Body of pancreas (tissue), 4 donors: Measurements from ENCODE around the gene CYREN. TPM values are rescaled to one million over a fixed set of nuclear protein-coding genes. Genes with fewer than 3 reads are reported as not detected.

Source experiments
- ATAC-seq: fragments of 150-250 bp; one replicate; pipeline ENCODE4 v1.9.1; 2016
- DNase-seq, 4 donors: peaks; one replicate each; pipeline ENCODE4 v3.0.0-alpha.2; 2019
- H3K27ac ChIP-seq, 4 donors: fragments of 200-600 bp; sonication (generic); 1 replicate in 3 of 4; 2 replicates in 1 of 4; pipeline versions ENCODE4 v1.5.1 to v1.6.1; 2016 to 2019; ENCODE audit warnings: mild to moderate bottlenecking in 1 of 4, mixed read lengths in 1 of 4, moderate library complexity in 1 of 4
- H3K27me3 ChIP-seq, 2 donors: fragments of 200-600 bp; sonication (generic); one replicate each; pipeline ENCODE4 v1.6.0; 2016; ENCODE audit warnings: mild to moderate bottlenecking in 1 of 2
- H3K36me3 ChIP-seq, 2 donors: fragments of 200-600 bp; sonication (generic); replicated peaks in 1 of 2; 2 replicates each; pipeline ENCODE4 v1.5.1; 2016; ENCODE audit warnings: low read depth in 2 of 2; ENCODE audit not compliant: insufficient read depth in 1 of 2
- H3K4me1 ChIP-seq: fragments of 200-600 bp; sonication (generic); one replicate; pipeline ENCODE4 v1.6.0; 2016
- H3K4me3 ChIP-seq, 2 donors: fragments of 200-600 bp; sonication (generic); 1 replicate in 1 of 2; 2 replicates in 1 of 2; pipeline ENCODE4 v1.5.1; 2016 to 2019
- H3K9me3 ChIP-seq, 3 donors: fragments of 200-600 bp; sonication (generic); 1 replicate in 2 of 3; 2 replicates in 1 of 3; pipeline ENCODE4 v1.5.1; 2016
- CTCF ChIP-seq, 7 experiments: fragments of 450-650 bp in 4 of 7; fragments of 200-600 bp in 3 of 7; sonication (generic) in 3 of 7; IDR thresholded peaks; one replicate each; pipeline ENCODE4 v1.5.1; 2016 to 2019; ENCODE audit warnings: antibody characterized with exemption in 7 of 7
- POLR2A ChIP-seq, 3 donors: fragments of 450-650 bp; IDR thresholded peaks; one replicate each; pipeline ENCODE4 v1.6.1; 2016; ENCODE audit warnings: antibody characterized with exemption in 3 of 3, mild to moderate bottlenecking in 2 of 3
- WGBS, 2 donors: methylation state at CpG; one replicate each; pipeline ENCODE4 v1.1.5; 2017; 5-methylcytosine and 5-hydroxymethylcytosine counted together
- intact Hi-C: fragments of 100-400 bp; cut with DNase I; formaldehyde crosslinking; loops from one replicate; pipeline ENCODE4 v1.15.1; 2023
- total RNA-seq, 2 donors: library from RNA; depleted of rRNA; stranded (reverse); fragments of >200 nt; gene quantifications; one replicate each; pipeline ENCODE4 v1.1.0, GENCODE V29; 2016

CYREN gene
- total RNA-seq, 2 donors from 2014 or later: 32.9 to 40.5 TPM

GRCh38 chr7:135179321-135179925, 8.9 kb upstream of the CYREN start:
- Histone ChIP-seq H3K9me3 (peaks cover 0 to 19% (median 3%) of the 10 kb centered on the region in 3 donors), H3K36me3 (peaks cover 0 to 12% of the 10 kb centered on the region in 2 donors), H3K27ac (peak overlapping the region; percentile 19 to 52 (median 38)), H3K4me3 (no peak overlapping the region), H3K27me3 (no peaks in the 10 kb centered on the region), H3K4me1 (peaks cover 19% of the 10 kb centered on the region)
- DNase-seq: peak; percentile 33 to 56 (median 48)
- intact Hi-C loops: no loop called here
- 23 to 30% methylated on average over 5 to 8 of the region's 8 CpGs for WGBS, 2 donors
- ATAC-seq: peak; percentile 63
- TF ChIP-seq POLR2A (IDR thresholded peaks at IDR 0.05) (no peak), CTCF (IDR thresholded peaks at IDR 0.05) (no peak)

GRCh38 chr7:135178364-135178763, 7.9 kb upstream of the CYREN start:
- 84 to 87% methylated on average over 13 of the region's 13 CpGs for WGBS, 2 donors
- no peak for TF ChIP-seq CTCF (IDR thresholded peaks at IDR 0.05)
- no peak for TF ChIP-seq POLR2A (IDR thresholded peaks at IDR 0.05)
- Histone ChIP-seq H3K9me3 (peaks cover 0 to 19% (median 3%) of the 10 kb centered on the region in 3 donors), H3K4me1 (peaks cover 19% of the 10 kb centered on the region), H3K27me3 (no peaks in the 10 kb centered on the region), H3K27ac (peak overlapping the region in 1 of 4 donors; percentile 2), H3K4me3 (no peak overlapping the region), H3K36me3 (peaks cover 0 to 4% of the 10 kb centered on the region in 2 donors)
- DNase-seq (peak in 2 of 4 donors; percentile 6 to 22), ATAC-seq (no peak)
- intact Hi-C loops: no loop called here

- Histone ChIP-seq H3K9me3 (peaks cover 0 to 13% (median 3%) of the 10 kb centered on the region in 3 donors), H3K4me3 (no peak overlapping the region), H3K4me1 (peaks cover 19% of the 10 kb centered on the region), H3K27ac (no peak overlapping the region), H3K27me3 (no peaks in the 10 kb centered on the region), H3K36me3 (peaks cover 0 to under 1% of the 10 kb centered on the region in 2 donors)
- 93 to 96% methylated on average over 9 of the region's 9 CpGs for WGBS, 2 donors
- ATAC-seq: no peak
- TF ChIP-seq CTCF (IDR thresholded peaks at IDR 0.05) (no peak), POLR2A (IDR thresholded peaks at IDR 0.05) (no peak)
- intact Hi-C loops: no loop called here
- no peak for DNase-seq
These were observed 6.7 kb upstream of the CYREN start for GRCh38 chr7:135177028-135177696.

- H3K9me3 ChIP-seq: peaks cover 0 to 3% (median 2%) of the 10 kb centered on the region in 3 donors
- H3K36me3 ChIP-seq: no peaks in the 10 kb centered on the region
- DNase-seq (no peak), ATAC-seq (no peak)
- WGBS, 2 donors: 91 to 94% methylated on average over 6 of the region's 6 CpGs
- no peak overlapping the region for H3K4me3 ChIP-seq
- peaks cover 26% of the 10 kb centered on the region for H3K4me1 ChIP-seq
- TF ChIP-seq CTCF (IDR thresholded peaks at IDR 0.05) (no peak), POLR2A (IDR thresholded peaks at IDR 0.05) (no peak)
- H3K27me3 ChIP-seq: no peaks in the 10 kb centered on the region
- H3K27ac ChIP-seq: no peak overlapping the region
- intact Hi-C loops: no loop called here
These were observed 5.4 kb upstream of the CYREN start for GRCh38 chr7:135175931-135176330.
